CD4-positive, alpha-beta T cell (primary cell): ENCODE measurements around the gene GLO1. TPM values are rescaled to one million over a fixed set of nuclear protein-coding genes. Genes with fewer than 3 reads are reported as not detected.

ENCODE experiments used
- ATAC-seq: fragments of 200-7000 bp; cut with Tn5 transposase; one replicate; pipeline ENCODE4 v1.10.0; 2022; ENCODE audit warnings: mild to moderate bottlenecking; ENCODE audit not compliant: poor library complexity
- CTCF ChIA-PET: fragments of 350-600 bp; sonication (Branson Sonifier 250); formaldehyde crosslinking; loops from one replicate; lab custom pipeline; 2021; ENCODE audit warnings: antibody characterized with exemption, inconsistent platforms; lab: Charles Lee
- POLR2A ChIA-PET: fragments of 350-600 bp; sonication (Branson Sonifier 250); formaldehyde crosslinking; loops from one replicate; lab custom pipeline; 2021; ENCODE audit warnings: antibody characterized with exemption, inconsistent platforms; lab: Charles Lee
- DNase-seq, 14 experiments: peaks; one replicate each; pipeline ENCODE4 v3.0.0-alpha.2; 2013 to 2020; ENCODE audit warnings: mixed read lengths in 2 of 14
- H3K27ac ChIP-seq, 2 donors: one replicate each; pipeline versions ENCODE4 v1.5.1 to v1.7.0; 2013; ENCODE audit warnings: low read length in 2 of 2, low read depth in 1 of 2, mild to moderate bottlenecking in 1 of 2
- H3K27me3 ChIP-seq, 2 experiments: 1 replicate in 1 of 2; 2 replicates in 1 of 2; pipeline versions ENCODE4 v1.6.1 to v1.7.0; 2013; ENCODE audit warnings: low read length in 2 of 2, control low read depth in 1 of 2, mild to moderate bottlenecking in 1 of 2, moderate library complexity in 1 of 2; ENCODE audit not compliant: insufficient read depth in 2 of 2, control insufficient read depth in 1 of 2
- H3K36me3 ChIP-seq: one replicate; pipeline ENCODE4 v1.6.1; 2013; ENCODE audit warnings: low read length, control low read depth; ENCODE audit not compliant: insufficient read depth
- H3K4me1 ChIP-seq: one replicate; pipeline ENCODE4 v1.6.1; 2013; ENCODE audit warnings: low read length, control low read depth; ENCODE audit not compliant: insufficient read depth
- H3K4me3 ChIP-seq: one replicate; pipeline ENCODE4 v1.5.1; 2013; ENCODE audit warnings: mild to moderate bottlenecking, low read length, moderate library complexity
- H3K9me3 ChIP-seq, 2 experiments: 1 replicate in 1 of 2; 2 replicates in 1 of 2; pipeline versions ENCODE4 v1.6.1 to v1.7.0; 2013; ENCODE audit warnings: low read length in 2 of 2, mild to moderate bottlenecking in 2 of 2, control low read depth in 1 of 2, moderate library complexity in 1 of 2; ENCODE audit not compliant: control insufficient read depth in 1 of 2, insufficient read depth in 1 of 2
- H3K27ac Mint-ChIP-seq: one replicate; pipeline ENCODE4 v1.8.0; 2020; ENCODE audit warnings: mixed read lengths
- H3K27me3 Mint-ChIP-seq: one replicate; pipeline ENCODE4 v1.8.0; 2021; ENCODE audit warnings: mixed read lengths
- H3K36me3 Mint-ChIP-seq: one replicate; pipeline ENCODE4 v1.8.0; 2021; ENCODE audit warnings: low read depth, mixed read lengths
- H3K4me1 Mint-ChIP-seq: one replicate; pipeline ENCODE4 v1.8.0; 2021; ENCODE audit warnings: low read depth, mixed read lengths
- H3K4me3 Mint-ChIP-seq: one replicate; pipeline ENCODE4 v1.8.0; 2020; ENCODE audit warnings: mild to moderate bottlenecking, mixed read lengths
- H3K9me3 Mint-ChIP-seq: one replicate; pipeline ENCODE4 v1.8.0; 2020; ENCODE audit warnings: mixed read lengths
- intact Hi-C, 2 experiments: fragments of 100-400 bp; cut with DNase I in 1 of 2; cut with micrococcal nuclease in 1 of 2; formaldehyde crosslinking; loops; one replicate each; pipeline versions ENCODE4 v1.15.1 to v1.9.0; 2023 to 2025; cut with DNase I, micrococcal nuclease
- total RNA-seq, 174 experiments: library from RNA in 2 of 174; stranded (reverse) in 2 of 174; gene quantifications; one replicate each; pipeline ENCODE4 v1.2.3 and lab custom pipeline; 2021 to 2026
- TF ChIP-seq, protein P1 (sequence below): fragments of 200-600 bp; IDR thresholded peaks from one replicate; pipeline ENCODE4 v1.8.0; 2022; ENCODE audit warnings: antibody characterized with exemption, mild to moderate bottlenecking

The GLO1 gene
- total RNA-seq, 2 experiments from 2014 or later = 24.1 to 26.2 TPM

DNA sequence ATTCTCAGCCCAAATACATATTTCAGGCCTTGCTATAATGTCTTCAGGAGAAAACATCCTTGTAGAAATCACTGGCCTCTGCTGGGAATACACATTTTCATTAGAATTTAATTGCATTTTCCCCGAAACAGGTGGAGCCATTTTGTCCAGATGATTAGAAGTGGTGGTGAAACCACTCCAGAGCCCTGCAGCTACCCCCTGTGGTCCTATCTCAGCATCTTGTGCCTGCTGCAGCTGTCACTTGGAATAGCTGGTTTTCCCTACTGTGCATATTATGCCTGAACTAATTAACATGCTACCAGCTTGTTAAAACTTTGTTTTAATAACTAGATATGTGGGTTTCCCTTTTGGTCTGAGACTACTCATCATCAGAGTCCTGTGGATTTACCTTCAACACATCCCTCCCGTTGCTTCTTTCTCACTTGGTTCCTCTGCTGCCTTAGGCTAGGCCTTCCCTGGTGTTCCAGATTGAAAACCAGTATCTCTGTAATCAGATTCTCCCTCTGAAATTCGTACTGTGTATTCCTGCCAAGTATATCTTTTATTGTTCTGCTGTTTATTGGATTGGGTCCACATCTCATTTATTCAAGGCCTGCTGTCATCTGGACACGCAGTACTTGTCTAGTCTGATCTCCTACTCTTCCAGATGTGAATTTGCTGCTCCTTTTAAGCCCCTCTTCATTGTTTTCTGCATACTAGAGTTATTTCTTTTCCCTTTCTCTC, 27.4 kb upstream of the GLO1 start:
- intact Hi-C loops = no loop called here
- Histone ChIP-seq H3K27ac (no peak overlapping the region), H3K4me3 (no peak overlapping the region), H3K9me3 (no peaks in the 10 kb centered on the region), H3K27me3 (no peaks in the 10 kb centered on the region), H3K36me3 (no peaks in the 10 kb centered on the region), H3K4me1 (no peaks in the 10 kb centered on the region)
- Mint-ChIP-seq H3K36me3 (no peaks in the 10 kb centered on the region), H3K9me3 (peaks cover 1% of the 10 kb centered on the region), H3K27ac (no peak overlapping the region), H3K27me3 (peaks cover 15% of the 10 kb centered on the region), H3K4me3 (no peak overlapping the region), H3K4me1 (no peaks in the 10 kb centered on the region)
- TF ChIP-seq, protein P1, sequence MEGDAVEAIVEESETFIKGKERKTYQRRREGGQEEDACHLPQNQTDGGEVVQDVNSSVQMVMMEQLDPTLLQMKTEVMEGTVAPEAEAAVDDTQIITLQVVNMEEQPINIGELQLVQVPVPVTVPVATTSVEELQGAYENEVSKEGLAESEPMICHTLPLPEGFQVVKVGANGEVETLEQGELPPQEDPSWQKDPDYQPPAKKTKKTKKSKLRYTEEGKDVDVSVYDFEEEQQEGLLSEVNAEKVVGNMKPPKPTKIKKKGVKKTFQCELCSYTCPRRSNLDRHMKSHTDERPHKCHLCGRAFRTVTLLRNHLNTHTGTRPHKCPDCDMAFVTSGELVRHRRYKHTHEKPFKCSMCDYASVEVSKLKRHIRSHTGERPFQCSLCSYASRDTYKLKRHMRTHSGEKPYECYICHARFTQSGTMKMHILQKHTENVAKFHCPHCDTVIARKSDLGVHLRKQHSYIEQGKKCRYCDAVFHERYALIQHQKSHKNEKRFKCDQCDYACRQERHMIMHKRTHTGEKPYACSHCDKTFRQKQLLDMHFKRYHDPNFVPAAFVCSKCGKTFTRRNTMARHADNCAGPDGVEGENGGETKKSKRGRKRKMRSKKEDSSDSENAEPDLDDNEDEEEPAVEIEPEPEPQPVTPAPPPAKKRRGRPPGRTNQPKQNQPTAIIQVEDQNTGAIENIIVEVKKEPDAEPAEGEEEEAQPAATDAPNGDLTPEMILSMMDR = no peak
- ChIA-PET CTCF (no interaction called here), POLR2A (no interaction called here)
- DNase-seq = no peak
- ATAC-seq = no peak

GRCh38 chr6:38728203-38728602, 25.3 kb upstream of the GLO1 start:
- Mint-ChIP-seq H3K9me3 (no peaks in the 10 kb centered on the region), H3K27me3 (peaks cover 6% of the 10 kb centered on the region), H3K27ac (no peak overlapping the region)

DNA sequence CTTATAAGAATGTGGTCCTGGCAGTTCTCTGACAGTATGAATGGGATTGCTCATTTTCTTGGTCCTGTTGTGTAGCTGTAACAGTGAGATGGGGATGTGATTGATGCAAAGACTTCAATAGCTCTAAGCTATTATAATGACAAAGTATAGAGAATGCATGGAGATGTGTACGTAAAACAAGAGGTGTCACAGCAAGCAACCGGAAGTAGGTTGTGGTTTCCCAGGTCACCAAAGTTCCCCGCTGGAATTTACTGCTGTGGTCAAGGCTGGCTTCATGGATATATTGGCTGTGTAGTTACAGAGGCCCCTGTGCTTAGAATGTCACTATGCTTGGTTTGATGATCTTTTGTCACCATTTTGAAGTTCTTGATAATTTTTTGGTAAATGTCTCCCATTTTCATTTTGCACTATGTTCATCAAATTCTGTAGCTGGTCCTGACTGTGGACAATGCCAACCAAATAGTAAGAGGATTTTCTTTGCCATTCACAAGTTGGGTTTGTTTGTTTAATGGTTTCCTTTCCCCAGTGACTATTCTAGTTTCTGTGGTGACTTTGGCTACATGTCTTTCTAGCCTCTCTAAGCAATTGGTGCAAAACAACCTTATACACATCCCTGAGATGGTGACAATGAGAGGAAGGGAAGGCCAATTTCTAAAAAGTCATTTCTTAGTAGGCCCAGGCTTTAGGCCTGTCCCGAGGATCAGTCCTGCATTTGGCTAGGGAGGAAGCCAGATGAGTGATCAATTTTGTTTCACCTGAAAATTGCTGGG, 22.7 kb upstream of the GLO1 start:
- DNase-seq (no peak), ATAC-seq (no peak)
- Mint-ChIP-seq H3K27ac (no peak overlapping the region), H3K27me3 (peaks cover 13% of the 10 kb centered on the region), H3K4me1 (no peaks in the 10 kb centered on the region), H3K9me3 (no peaks in the 10 kb centered on the region), H3K36me3 (no peaks in the 10 kb centered on the region), H3K4me3 (no peak overlapping the region)
- H3K4me1 ChIP-seq = no peaks in the 10 kb centered on the region
- H3K27ac ChIP-seq = no peak overlapping the region
- no peaks in the 10 kb centered on the region for H3K36me3 ChIP-seq
- peaks cover 0 to 3% of the 10 kb centered on the region in 2 experiments for H3K9me3 ChIP-seq
- no peak overlapping the region for H3K4me3 ChIP-seq
- TF ChIP-seq, protein P1 = no peak
- ChIA-PET CTCF (no interaction called here), POLR2A (no interaction called here)
- peaks cover 0 to 2% of the 10 kb centered on the region in 2 experiments for H3K27me3 ChIP-seq
- intact Hi-C loops = no loop called here

More at GRCh38 chr6:38728203-38728602, 25.3 kb upstream of the GLO1 start:
- Histone ChIP-seq H3K36me3 (no peaks in the 10 kb centered on the region), H3K9me3 (no peaks in the 10 kb centered on the region), H3K27me3 (no peaks in the 10 kb centered on the region), H3K4me3 (no peak overlapping the region), H3K4me1 (no peaks in the 10 kb centered on the region), H3K27ac (no peak overlapping the region)
- TF ChIP-seq, protein P1 = no peak
- ATAC-seq (no peak), DNase-seq (no peak)
- intact Hi-C loops = no loop called here
- Mint-ChIP-seq H3K4me3 (no peak overlapping the region), H3K36me3 (no peaks in the 10 kb centered on the region), H3K4me1 (no peaks in the 10 kb centered on the region)
- CTCF ChIA-PET = no interaction called here
- POLR2A ChIA-PET = no interaction called here
